ENCODE data around the gene KLC3. TPM values are rescaled to one million over a fixed set of nuclear protein-coding genes. Genes with fewer than 3 reads are reported as not detected.
"Not testable (repeated sequence)": the region's sequence is repeated elsewhere in the genome, so short reads cannot be mapped to it uniquely, and the experiment has no call there.

KLC3 gene
- total and polyA plus RNA-seq, 2 experiments from 2014 or later, result 1.8 to 4.0 TPM

DNA sequence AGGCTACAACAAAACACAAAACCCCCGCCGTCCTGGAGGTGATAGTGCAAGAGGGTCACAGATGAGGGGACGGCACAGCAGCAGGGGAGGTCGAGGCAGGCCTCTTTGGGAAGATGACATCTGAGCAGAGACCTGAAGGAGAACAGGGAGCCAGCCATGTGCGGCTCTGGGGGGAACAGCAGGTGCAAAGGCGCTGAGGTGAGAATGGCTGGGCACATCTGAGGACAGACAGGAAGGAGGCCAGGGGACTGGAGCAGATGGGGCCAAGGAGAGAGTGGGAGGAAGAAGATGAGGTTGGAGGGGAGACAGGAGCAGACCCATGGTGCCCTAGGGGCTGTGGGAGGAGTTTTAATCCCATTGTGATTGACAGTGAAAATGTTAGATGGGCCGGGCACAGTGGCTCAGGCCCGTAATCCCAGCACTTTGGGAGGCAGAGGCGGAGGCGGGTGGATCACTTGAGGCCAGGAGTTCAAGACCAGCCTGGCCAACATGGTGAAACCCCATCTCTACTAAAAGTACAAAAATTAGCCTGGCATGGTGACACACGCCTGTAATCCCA is 16.1 kb upstream of the KLC3 start:
- H3K27ac ChIP-seq, result peak overlapping the region; percentile 99
- no peaks in the 10 kb centered on the region for H3K9me3 ChIP-seq (ENCODE audit: low read depth)
- H3K27me3 ChIP-seq, result no peaks in the 10 kb centered on the region
- no peak for DNase-seq (ENCODE audit: low read depth in 1 of 2, low spot score in 1 of 2)
- TF ChIP-seq, protein P1, sequence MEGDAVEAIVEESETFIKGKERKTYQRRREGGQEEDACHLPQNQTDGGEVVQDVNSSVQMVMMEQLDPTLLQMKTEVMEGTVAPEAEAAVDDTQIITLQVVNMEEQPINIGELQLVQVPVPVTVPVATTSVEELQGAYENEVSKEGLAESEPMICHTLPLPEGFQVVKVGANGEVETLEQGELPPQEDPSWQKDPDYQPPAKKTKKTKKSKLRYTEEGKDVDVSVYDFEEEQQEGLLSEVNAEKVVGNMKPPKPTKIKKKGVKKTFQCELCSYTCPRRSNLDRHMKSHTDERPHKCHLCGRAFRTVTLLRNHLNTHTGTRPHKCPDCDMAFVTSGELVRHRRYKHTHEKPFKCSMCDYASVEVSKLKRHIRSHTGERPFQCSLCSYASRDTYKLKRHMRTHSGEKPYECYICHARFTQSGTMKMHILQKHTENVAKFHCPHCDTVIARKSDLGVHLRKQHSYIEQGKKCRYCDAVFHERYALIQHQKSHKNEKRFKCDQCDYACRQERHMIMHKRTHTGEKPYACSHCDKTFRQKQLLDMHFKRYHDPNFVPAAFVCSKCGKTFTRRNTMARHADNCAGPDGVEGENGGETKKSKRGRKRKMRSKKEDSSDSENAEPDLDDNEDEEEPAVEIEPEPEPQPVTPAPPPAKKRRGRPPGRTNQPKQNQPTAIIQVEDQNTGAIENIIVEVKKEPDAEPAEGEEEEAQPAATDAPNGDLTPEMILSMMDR (IDR thresholded peaks at IDR 0.05; ENCODE audit: low read depth, low read length), result no peak
- peak overlapping the region; percentile 30 for H3K4me3 ChIP-seq
- peaks cover 35% of the 10 kb centered on the region for H3K4me1 ChIP-seq (ENCODE audit: low read depth)
- no peaks in the 10 kb centered on the region for H3K36me3 ChIP-seq

DNA sequence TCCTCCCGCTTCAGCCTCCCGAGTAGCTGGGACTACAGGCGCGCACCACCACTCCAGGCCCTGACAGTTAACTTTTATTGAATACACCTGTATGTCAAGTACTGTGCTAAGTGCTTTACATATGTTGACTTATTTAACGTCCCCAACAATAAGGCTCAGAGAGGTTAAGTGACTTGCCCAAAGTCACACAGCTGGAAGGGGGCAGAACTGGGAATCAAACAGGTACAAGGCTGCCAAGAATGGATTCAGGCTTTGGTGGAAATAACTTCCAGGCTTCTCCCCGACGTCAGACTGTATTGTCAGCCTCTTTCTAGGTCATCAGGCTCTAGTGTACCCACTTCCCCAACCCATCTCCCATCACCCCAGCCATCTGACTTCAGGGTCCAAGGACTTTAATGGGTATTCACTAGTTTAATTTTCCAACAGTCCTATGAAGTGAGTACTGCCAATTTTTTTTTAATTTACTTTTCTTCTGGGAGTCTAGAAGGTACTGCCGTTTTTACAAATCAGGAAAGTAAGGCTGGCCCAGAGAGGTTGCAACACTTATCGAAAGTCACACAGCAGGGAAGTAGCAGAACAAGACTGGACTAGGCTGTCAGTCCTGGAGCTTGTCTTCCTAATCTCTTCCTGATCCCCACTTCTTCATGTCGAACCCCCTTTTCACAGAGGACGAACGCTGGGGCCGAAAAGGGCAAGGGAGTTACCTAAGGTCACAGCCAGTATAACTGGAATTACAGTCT is 13.0 kb upstream of the KLC3 start:
- DNase-seq (ENCODE audit: low read depth in 1 of 2, low spot score in 1 of 2), result no peak
- H3K27ac ChIP-seq, result no peak overlapping the region
- H3K27me3 ChIP-seq, result no peaks in the 10 kb centered on the region
- no peak overlapping the region for H3K4me3 ChIP-seq
- TF ChIP-seq, protein P1 (IDR thresholded peaks at IDR 0.05; ENCODE audit: low read depth, low read length), result no peak
- H3K36me3 ChIP-seq, result no peaks in the 10 kb centered on the region
- H3K4me1 ChIP-seq (ENCODE audit: low read depth), result peaks cover 21% of the 10 kb centered on the region
- H3K9me3 ChIP-seq (ENCODE audit: low read depth), result no peaks in the 10 kb centered on the region

DNA sequence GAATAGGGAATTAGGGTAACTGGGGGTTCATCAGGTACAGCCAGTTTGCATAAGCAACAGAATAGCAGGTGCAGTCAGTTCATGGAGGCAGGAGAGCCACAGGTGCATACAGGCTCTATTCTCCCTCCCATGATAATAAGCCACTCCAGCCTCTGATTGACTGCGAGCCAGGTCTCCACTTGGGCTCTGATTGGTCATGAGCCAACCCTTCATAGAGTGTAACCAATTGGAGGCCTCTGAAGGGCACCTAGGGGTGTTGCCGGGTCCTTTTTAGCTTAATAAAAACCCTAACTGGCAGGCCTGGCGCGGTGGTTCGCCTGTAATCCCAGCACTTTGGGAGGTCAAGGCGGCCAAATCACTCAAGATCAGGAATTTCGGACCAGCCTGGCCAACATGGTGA is 9.1 kb upstream of the KLC3 start:
- H3K4me3 ChIP-seq, result no peak overlapping the region
- H3K27ac ChIP-seq, result no peak overlapping the region
- no peaks in the 10 kb centered on the region for H3K36me3 ChIP-seq
- no peak for DNase-seq (ENCODE audit: low read depth in 1 of 2, low spot score in 1 of 2)
- no peaks in the 10 kb centered on the region for H3K27me3 ChIP-seq
- H3K9me3 ChIP-seq (ENCODE audit: low read depth), result no peaks in the 10 kb centered on the region
- no peaks in the 10 kb centered on the region for H3K4me1 ChIP-seq (ENCODE audit: low read depth)
- TF ChIP-seq, protein P1 (IDR thresholded peaks at IDR 0.05; ENCODE audit: low read depth, low read length), result no peak

DNA sequence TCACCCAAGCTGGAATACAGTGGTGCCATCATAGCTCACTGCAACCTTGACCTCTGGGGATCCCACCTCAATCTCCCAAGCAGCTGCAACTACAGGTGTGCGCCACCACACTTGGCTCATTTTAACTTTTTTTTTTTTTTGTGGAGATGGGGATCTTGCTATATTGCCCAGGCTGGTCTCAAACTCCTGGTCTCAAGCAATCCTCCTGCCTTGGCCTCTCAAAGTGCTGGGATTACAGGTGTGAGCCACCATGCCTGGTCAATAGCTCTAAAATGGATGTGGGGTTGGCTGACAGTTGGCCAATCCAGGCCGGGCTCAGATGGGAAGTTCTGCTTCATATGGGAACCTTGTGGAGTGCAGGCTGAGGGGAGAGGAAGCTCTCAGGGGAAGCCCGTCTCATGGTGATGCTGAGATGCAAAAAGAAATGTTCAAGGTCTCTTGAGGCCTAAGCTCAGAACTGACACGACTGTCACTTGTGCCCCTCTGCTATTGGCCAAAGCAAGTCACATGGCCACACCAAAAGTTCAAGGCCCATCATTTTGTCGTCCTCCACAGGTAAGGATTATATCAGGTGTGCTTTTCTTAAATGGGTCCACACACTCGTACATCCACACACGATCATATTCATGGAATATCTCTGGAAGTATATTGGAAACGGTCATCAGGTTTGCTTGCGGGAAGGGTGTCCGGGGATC is 6.8 kb upstream of the KLC3 start:
- TF ChIP-seq, protein P1 (IDR thresholded peaks at IDR 0.05; ENCODE audit: low read depth, low read length), result no peak
- Histone ChIP-seq H3K4me3 (no peak overlapping the region), H3K4me1 (ENCODE audit: low read depth) (no peaks in the 10 kb centered on the region), H3K9me3 (ENCODE audit: low read depth) (no peaks in the 10 kb centered on the region), H3K27me3 (no peaks in the 10 kb centered on the region), H3K36me3 (no peaks in the 10 kb centered on the region), H3K27ac (no peak overlapping the region)
- DNase-seq (ENCODE audit: low read depth in 1 of 2, low spot score in 1 of 2), result no peak

DNA sequence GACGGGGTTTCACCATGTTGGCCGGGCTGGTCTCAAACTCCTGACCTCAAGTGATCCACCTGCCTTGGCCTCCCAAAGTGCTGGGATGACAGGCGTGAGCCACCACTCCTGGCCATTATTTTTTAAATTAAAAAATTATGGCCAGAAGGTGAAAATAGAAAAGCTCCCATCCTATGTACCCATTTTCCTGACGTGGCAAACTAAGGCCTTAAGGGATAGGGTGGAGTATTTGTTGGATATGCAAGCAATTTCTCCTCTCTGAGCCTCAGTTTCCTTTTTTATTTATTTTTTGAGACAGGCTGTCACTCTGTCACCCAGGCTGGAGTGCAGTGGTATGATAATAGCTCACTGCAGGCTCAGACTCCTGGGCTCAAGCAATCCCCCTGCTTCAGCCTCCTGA is 5.7 kb upstream of the KLC3 start:
- not testable (repeated sequence) for H3K27me3 ChIP-seq; H3K9me3 ChIP-seq (ENCODE audit: low read depth); H3K4me3 ChIP-seq; H3K4me1 ChIP-seq (ENCODE audit: low read depth); H3K27ac ChIP-seq; H3K36me3 ChIP-seq; DNase-seq (ENCODE audit: low read depth in 1 of 2, low spot score in 1 of 2)

DNA sequence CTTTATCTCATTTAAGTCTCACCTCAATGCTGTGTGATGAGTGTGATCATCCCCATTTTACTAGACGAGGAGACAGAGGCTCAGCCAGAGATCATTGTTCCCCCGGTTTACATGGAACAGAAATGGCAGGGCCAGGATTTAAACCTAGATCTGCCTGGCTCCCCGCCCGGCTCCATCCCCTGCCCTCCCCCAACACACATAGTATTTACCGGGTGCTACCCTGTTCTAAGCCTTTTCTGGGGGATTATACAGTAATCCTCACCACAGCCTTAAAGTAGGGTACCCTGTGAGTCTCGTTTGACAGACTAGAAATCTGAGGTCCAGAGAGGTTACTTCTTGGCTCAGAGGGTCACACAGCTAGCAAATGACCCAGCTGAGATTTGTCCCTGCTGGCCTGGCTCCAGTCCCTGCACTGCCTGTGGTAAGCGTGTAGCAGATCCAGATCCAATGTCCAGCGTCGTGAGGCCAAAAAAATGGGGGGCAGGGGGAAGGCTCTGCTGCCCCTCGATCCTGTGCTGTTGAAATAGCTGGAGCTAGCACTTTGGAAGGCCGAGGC is 3.8 kb upstream of the KLC3 start:
- no peaks in the 10 kb centered on the region for H3K4me1 ChIP-seq (ENCODE audit: low read depth)
- no peaks in the 10 kb centered on the region for H3K36me3 ChIP-seq
- peaks cover 27% of the 10 kb centered on the region for H3K27me3 ChIP-seq
- H3K4me3 ChIP-seq, result no peak overlapping the region
- no peaks in the 10 kb centered on the region for H3K9me3 ChIP-seq (ENCODE audit: low read depth)
- H3K27ac ChIP-seq, result no peak overlapping the region
- TF ChIP-seq, protein P1 (IDR thresholded peaks at IDR 0.05; ENCODE audit: low read depth, low read length), result no peak
- no peak for DNase-seq (ENCODE audit: low read depth in 1 of 2, low spot score in 1 of 2)

Measured in cardiac muscle cell (in vitro differentiated cells and primary cell).